CD8-positive, alpha-beta memory T cell (primary cell): ENCODE measurements around the gene DTNB. TPM values are rescaled to one million over a fixed set of nuclear protein-coding genes. Genes with fewer than 3 reads are reported as not detected.
"Not testable (repeated sequence)": the region's sequence is repeated elsewhere in the genome, so short reads cannot be mapped to it uniquely, and the experiment has no call there.

ENCODE experiments used
- CTCF ChIA-PET: fragments of 350-600 bp; sonication (Branson Sonifier 250); formaldehyde crosslinking; loops from one replicate; lab custom pipeline; 2021; ENCODE audit warnings: antibody characterized with exemption; lab: Charles Lee
- POLR2A ChIA-PET: fragments of 350-600 bp; sonication (Branson Sonifier 250); formaldehyde crosslinking; loops from one replicate; lab custom pipeline; 2021; ENCODE audit warnings: antibody characterized with exemption; lab: Charles Lee
- DNase-seq, 5 donors: peaks; one replicate each; pipeline versions ENCODE4 v3.0.0 to v3.0.0-alpha.2; 2020 to 2022; ENCODE audit warnings: mixed read lengths in 1 of 5
- H3K27ac ChIP-seq: one replicate; pipeline ENCODE4 v1.7.0; 2013; ENCODE audit warnings: low read depth, mild to moderate bottlenecking, low read length, moderate library complexity
- H3K27me3 ChIP-seq: 2 replicates; pipeline ENCODE4 v1.7.0; 2013; ENCODE audit warnings: low read length, mild to moderate bottlenecking; ENCODE audit not compliant: insufficient read depth, poor library complexity, severe bottlenecking
- H3K36me3 ChIP-seq: 2 replicates; pipeline ENCODE4 v1.7.0; 2013; ENCODE audit warnings: mild to moderate bottlenecking, low read length, moderate library complexity; ENCODE audit not compliant: insufficient read depth
- H3K4me1 ChIP-seq: 2 replicates; pipeline ENCODE4 v1.7.0; 2013; ENCODE audit warnings: mild to moderate bottlenecking, low read length, moderate library complexity; ENCODE audit not compliant: insufficient read depth
- H3K4me3 ChIP-seq: 2 replicates; pipeline ENCODE4 v1.7.0; 2013; ENCODE audit warnings: mild to moderate bottlenecking, low read length
- H3K9me3 ChIP-seq: 2 replicates; pipeline ENCODE4 v1.7.0; 2013; ENCODE audit warnings: mild to moderate bottlenecking, low read length
- H3K27ac Mint-ChIP-seq, 8 donors: one replicate each; pipeline ENCODE4 v1.8.0; 2020 to 2021; ENCODE audit warnings: mixed read lengths in 8 of 8, mild to moderate bottlenecking in 6 of 8, inconsistent platforms in 3 of 8, moderate library complexity in 3 of 8
- H3K27me3 Mint-ChIP-seq, 2 donors: one replicate each; pipeline ENCODE4 v1.8.0; 2020 to 2021; ENCODE audit warnings: mixed read lengths in 2 of 2, mild to moderate bottlenecking in 1 of 2, moderate library complexity in 1 of 2
- H3K36me3 Mint-ChIP-seq, 3 donors: one replicate each; pipeline ENCODE4 v1.8.0; 2020 to 2021; ENCODE audit warnings: mixed read lengths in 3 of 3, inconsistent platforms in 1 of 3, mild to moderate bottlenecking in 1 of 3
- H3K4me1 Mint-ChIP-seq, 3 donors: one replicate each; pipeline ENCODE4 v1.8.0; 2020 to 2021; ENCODE audit warnings: mixed read lengths in 3 of 3, inconsistent platforms in 1 of 3, mild to moderate bottlenecking in 1 of 3
- H3K4me3 Mint-ChIP-seq, 7 donors: one replicate each; pipeline ENCODE4 v1.8.0; 2020 to 2021; ENCODE audit warnings: mixed read lengths in 7 of 7, mild to moderate bottlenecking in 6 of 7, moderate library complexity in 4 of 7, inconsistent platforms in 2 of 7
- H3K9me3 Mint-ChIP-seq, 5 donors: one replicate each; pipeline ENCODE4 v1.8.0; 2020 to 2022; ENCODE audit warnings: mixed read lengths in 5 of 5, mild to moderate bottlenecking in 3 of 5, moderate library complexity in 2 of 5, inconsistent platforms in 1 of 5
- polyA plus RNA-seq: library from polyadenylated mRNA; unstranded; fragments of 300-500 nt; fragmentation: Illumina TruSeq; gene quantifications from one replicate; pipeline ENCODE4 v1.2.3, GENCODE V29; 2021
- total RNA-seq, 2 experiments: library from RNA; stranded (reverse); gene quantifications; one replicate each; pipeline ENCODE4 v1.2.3, GENCODE V29; 2021

Gene DTNB
- total and polyA plus RNA-seq, 3 experiments from 2014 or later: 15.2 to 19.4 (median 16.8) TPM

DNA sequence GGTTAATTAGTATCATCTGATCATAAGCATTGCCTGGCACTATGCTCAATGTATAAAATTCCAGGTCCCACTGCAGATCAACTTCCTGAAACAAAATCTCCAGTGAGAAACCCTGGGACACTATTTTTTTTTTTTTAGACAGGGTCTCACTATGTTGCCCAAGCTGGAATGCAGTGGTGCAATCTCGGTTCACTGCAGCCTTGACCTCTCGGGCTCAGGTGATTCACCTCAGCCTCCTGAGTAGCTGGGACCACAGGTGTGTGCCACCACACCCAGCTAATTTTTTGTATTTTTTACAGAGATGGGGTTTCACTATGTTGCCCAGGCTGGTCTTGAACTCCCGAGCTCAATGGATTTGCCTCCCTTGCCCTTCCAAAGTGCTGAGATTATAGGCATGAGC is 31.1 kb downstream of the DTNB start:
- Mint-ChIP-seq H3K36me3 (peaks cover 8 to 34% (median 14%) of the 10 kb centered on the region in 3 donors), H3K4me1 (peaks cover 0 to 4% (median 0%) of the 10 kb centered on the region in 3 donors), H3K27ac (no peak overlapping the region), H3K4me3 (no peak overlapping the region), H3K9me3 (peaks cover 0 to 3% (median 0%) of the 10 kb centered on the region in 5 donors), H3K27me3 (no peaks in the 10 kb centered on the region)
- DNase-seq: no peak
- Histone ChIP-seq H3K27me3 (no peaks in the 10 kb centered on the region), H3K4me1 (no peaks in the 10 kb centered on the region), H3K27ac (no peak overlapping the region), H3K36me3 (no peaks in the 10 kb centered on the region), H3K9me3 (no peaks in the 10 kb centered on the region), H3K4me3 (no peak overlapping the region)
- CTCF ChIA-PET: no interaction called here
- POLR2A ChIA-PET: no interaction called here

DNA sequence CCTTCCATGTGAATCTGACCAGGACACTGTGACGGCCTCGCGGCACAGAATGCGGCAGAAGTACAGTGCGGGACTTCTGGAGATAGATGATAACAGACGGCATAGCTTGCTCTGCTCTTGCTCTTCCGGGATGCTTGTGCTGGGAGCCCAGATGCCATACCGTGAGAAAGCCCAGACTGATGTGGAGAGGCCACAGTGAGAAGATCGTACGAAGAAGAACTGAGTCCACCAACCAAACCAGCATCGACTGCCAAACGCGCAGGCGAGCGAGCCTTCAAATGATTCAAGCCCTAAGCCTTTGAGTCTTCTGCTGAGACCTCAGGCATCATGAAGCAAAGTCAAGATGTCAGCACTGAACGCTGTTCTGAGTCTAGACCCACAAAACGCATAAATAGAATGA is 33.7 kb downstream of the DTNB start:
- no peak overlapping the region for H3K27ac ChIP-seq
- Mint-ChIP-seq H3K27me3 (no peaks in the 10 kb centered on the region), H3K4me1 (peaks cover 0 to 4% (median 0%) of the 10 kb centered on the region in 3 donors), H3K36me3 (peaks cover 8 to 31% (median 17%) of the 10 kb centered on the region in 3 donors), H3K27ac (no peak overlapping the region), H3K9me3 (peaks cover 0 to 3% (median 0%) of the 10 kb centered on the region in 5 donors), H3K4me3 (no peak overlapping the region)
- no peak overlapping the region for H3K4me3 ChIP-seq
- ChIA-PET CTCF (interaction anchor here (1.1 kb wide), 1 partner anchor 33 kb away, joined by 4 read pairs; no protein-coding TSS in a partner anchor), POLR2A (no interaction called here)
- DNase-seq: no peak
- no peaks in the 10 kb centered on the region for H3K4me1 ChIP-seq
- no peaks in the 10 kb centered on the region for H3K27me3 ChIP-seq
- H3K9me3 ChIP-seq: no peaks in the 10 kb centered on the region
- H3K36me3 ChIP-seq: no peaks in the 10 kb centered on the region

DNA sequence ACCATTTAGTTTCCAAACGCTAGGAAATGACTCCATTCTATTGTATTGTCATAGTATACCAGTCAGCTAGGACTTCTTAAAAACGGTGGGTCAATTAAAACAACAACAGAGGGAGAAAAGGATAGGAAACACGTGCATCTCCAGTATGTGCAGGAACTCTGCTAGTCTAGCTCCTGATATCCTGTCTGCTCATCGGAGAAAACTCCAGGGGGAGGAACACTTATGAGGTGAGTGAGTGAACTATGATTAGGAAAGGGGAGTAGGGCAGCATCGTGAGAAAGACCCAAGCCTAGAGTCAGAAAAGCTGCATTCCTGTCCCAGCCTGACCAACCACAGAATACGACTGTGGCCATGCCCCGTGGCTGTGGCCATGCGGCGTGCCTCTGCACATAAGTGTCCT is 34.2 kb downstream of the DTNB start:
- peaks cover 0 to 4% (median 0%) of the 10 kb centered on the region in 3 donors for H3K4me1 Mint-ChIP-seq
- peaks cover 0 to 3% (median 0%) of the 10 kb centered on the region in 5 donors for H3K9me3 Mint-ChIP-seq
- Histone ChIP-seq H3K4me1 (no peaks in the 10 kb centered on the region), H3K9me3 (no peaks in the 10 kb centered on the region), H3K27me3 (no peaks in the 10 kb centered on the region), H3K4me3 (no peak overlapping the region), H3K27ac (no peak overlapping the region), H3K36me3 (no peaks in the 10 kb centered on the region)
- H3K27ac Mint-ChIP-seq: no peak overlapping the region
- CTCF ChIA-PET: interaction anchor here (1.1 kb wide), 1 partner anchor 32 kb away, joined by 4 read pairs; no protein-coding TSS in a partner anchor
- DNase-seq: no peak
- H3K4me3 Mint-ChIP-seq: no peak overlapping the region
- POLR2A ChIA-PET: no interaction called here
- peaks cover 8 to 29% (median 16%) of the 10 kb centered on the region in 3 donors for H3K36me3 Mint-ChIP-seq
- H3K27me3 Mint-ChIP-seq: no peaks in the 10 kb centered on the region

DNA sequence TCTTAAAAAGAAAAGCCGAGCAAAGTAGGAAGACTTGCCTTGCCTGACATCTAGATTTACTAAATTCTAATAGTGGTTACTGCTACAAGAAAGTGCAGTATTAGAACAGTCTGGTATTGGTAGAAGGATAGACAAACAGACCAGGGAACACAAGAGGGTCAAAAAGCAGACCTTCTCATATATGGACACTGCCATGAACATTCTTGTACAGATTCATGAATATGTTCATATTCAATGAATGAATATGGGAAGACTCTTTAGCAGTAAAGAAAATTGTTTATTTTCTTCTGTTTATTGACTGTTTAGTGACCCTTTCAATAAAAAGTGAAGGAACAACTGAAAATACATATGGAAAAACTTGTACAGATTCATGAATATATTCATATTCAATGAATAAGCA is 37.6 kb downstream of the DTNB start:
- Mint-ChIP-seq H3K27ac (no peak overlapping the region), H3K4me1 (peaks cover 0 to 5% (median 4%) of the 10 kb centered on the region in 3 donors), H3K27me3 (no peaks in the 10 kb centered on the region), H3K36me3 (peaks cover 8 to 32% (median 15%) of the 10 kb centered on the region in 3 donors), H3K4me3 (no peak overlapping the region), H3K9me3 (peaks cover 0 to 3% (median 0%) of the 10 kb centered on the region in 5 donors)
- Histone ChIP-seq H3K4me1 (no peaks in the 10 kb centered on the region), H3K36me3 (no peaks in the 10 kb centered on the region), H3K9me3 (no peaks in the 10 kb centered on the region), H3K27ac (no peak overlapping the region), H3K27me3 (no peaks in the 10 kb centered on the region), H3K4me3 (no peak overlapping the region)
- POLR2A ChIA-PET: no interaction called here
- no peak for DNase-seq
- CTCF ChIA-PET: no interaction called here

DNA sequence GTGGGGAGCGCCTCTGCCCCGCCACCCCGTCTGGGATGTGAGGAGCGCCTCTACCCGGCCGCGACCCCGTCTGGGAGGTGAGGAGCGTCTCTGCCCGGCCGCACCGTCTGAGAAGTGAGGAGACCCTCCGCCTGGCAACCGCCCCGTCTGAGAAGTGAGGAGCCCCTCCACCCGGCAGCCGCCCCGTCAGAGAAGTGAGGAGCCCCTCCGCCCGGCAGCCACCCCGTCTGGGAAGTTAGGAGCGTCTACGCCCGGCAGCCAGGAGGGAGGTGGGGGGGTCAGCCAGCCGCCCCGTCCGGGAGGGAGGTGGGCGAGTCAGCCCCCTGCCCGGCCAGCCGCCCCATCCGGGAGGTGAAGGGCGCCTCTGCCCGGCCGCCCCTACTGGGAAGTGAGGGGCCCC is 39.6 kb downstream of the DTNB start:
- H3K4me3 ChIP-seq, H3K27me3 ChIP-seq, H3K27ac Mint-ChIP-seq, DNase-seq, CTCF ChIA-PET, H3K4me3 Mint-ChIP-seq, H3K27me3 Mint-ChIP-seq, H3K4me1 Mint-ChIP-seq, H3K4me1 ChIP-seq, H3K9me3 ChIP-seq, H3K27ac ChIP-seq, H3K9me3 Mint-ChIP-seq, POLR2A ChIA-PET, H3K36me3 ChIP-seq: not testable (repeated sequence)
- H3K36me3 Mint-ChIP-seq: peaks cover 8 to 22% (median 10%) of the 10 kb centered on the region in 3 donors

DNA sequence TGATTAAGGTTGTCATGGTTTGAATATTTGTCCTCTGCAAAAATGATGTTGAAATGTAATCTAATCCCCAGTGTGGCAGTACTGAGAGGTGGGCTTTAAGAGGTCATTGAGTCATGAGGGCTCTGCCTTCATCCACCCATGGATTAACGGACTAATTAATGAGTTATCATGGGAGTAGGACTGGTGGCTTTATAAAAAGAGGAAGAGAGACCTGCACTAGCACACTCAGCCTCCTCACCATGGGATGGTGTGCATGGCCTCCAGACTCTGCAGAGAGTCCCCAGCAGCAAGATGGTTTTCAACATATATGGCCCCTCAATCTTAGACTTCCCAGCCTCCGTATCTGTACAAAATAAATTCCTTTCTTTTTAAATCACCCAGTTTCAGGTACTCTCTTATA is 41.0 kb downstream of the DTNB start:
- no peaks in the 10 kb centered on the region for H3K27me3 Mint-ChIP-seq
- H3K4me1 ChIP-seq: no peaks in the 10 kb centered on the region
- no peaks in the 10 kb centered on the region for H3K9me3 Mint-ChIP-seq
- H3K4me3 Mint-ChIP-seq: no peak overlapping the region
- H3K36me3 ChIP-seq: no peaks in the 10 kb centered on the region
- no peaks in the 10 kb centered on the region for H3K9me3 ChIP-seq
- no peak for DNase-seq
- H3K36me3 Mint-ChIP-seq: peaks cover 9 to 24% (median 12%) of the 10 kb centered on the region in 3 donors
- H3K27ac ChIP-seq: no peak overlapping the region
- H3K27ac Mint-ChIP-seq: peak overlapping the region in 3 of 8 donors; percentile 2 to 64 (median 61)
- no peak overlapping the region for H3K4me3 ChIP-seq
- ChIA-PET POLR2A (no interaction called here), CTCF (no interaction called here)
- H3K27me3 ChIP-seq: no peaks in the 10 kb centered on the region
- peaks cover 0 to 5% (median 2%) of the 10 kb centered on the region in 3 donors for H3K4me1 Mint-ChIP-seq

DNA sequence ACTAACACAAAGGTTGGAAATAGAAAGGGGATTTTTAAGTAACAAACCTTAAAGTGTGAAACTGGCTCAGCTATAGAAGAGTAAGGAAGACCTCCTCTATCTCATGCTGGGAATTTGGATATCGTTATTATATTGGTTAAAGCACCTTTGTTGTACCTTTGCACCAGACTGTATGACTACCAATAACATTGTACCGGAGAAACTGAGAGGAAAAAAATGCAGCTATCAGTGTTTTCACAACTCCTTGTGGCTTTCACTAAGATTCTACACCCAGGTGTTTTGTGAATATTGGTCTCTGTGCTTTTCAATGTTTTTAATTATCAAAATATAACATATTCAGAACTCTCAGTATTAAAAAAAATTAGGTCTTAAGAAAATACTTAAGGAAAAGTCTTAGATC is 48.7 kb downstream of the DTNB start:
- H3K9me3 ChIP-seq: no peaks in the 10 kb centered on the region
- POLR2A ChIA-PET: no interaction called here
- no peaks in the 10 kb centered on the region for H3K27me3 ChIP-seq
- H3K27ac ChIP-seq: no peak overlapping the region
- H3K4me3 ChIP-seq: no peak overlapping the region
- Mint-ChIP-seq H3K36me3 (peaks cover 12 to 64% (median 14%) of the 10 kb centered on the region in 3 donors), H3K27me3 (no peaks in the 10 kb centered on the region), H3K4me1 (no peaks in the 10 kb centered on the region), H3K4me3 (no peak overlapping the region), H3K27ac (no peak overlapping the region), H3K9me3 (no peaks in the 10 kb centered on the region)
- H3K4me1 ChIP-seq: no peaks in the 10 kb centered on the region
- H3K36me3 ChIP-seq: no peaks in the 10 kb centered on the region
- DNase-seq: no peak
- CTCF ChIA-PET: no interaction called here

DNA sequence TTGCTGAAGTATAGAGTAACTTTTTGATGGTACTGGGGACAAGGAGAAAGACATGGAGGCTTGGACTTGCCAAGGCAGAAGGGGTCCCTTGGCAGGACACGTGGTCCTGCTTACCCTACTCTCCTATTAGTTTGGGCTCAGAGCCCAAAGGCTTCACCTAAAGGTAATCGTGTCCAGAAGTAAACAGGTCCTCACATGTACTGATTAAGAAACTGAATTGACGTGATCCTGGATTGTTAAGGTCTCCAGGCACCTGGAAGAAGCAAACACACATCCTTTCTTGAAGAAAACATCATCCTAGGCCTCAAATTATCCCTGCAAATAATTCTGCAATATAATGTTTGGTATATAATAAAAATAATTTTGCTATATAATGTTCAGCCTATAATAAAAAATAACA is 50.0 kb downstream of the DTNB start:
- Mint-ChIP-seq H3K27ac (peak overlapping the region in 1 of 8 donors; percentile 53), H3K9me3 (no peaks in the 10 kb centered on the region), H3K27me3 (no peaks in the 10 kb centered on the region), H3K4me3 (no peak overlapping the region), H3K36me3 (peaks cover 10 to 66% (median 14%) of the 10 kb centered on the region in 3 donors), H3K4me1 (no peaks in the 10 kb centered on the region)
- H3K4me1 ChIP-seq: no peaks in the 10 kb centered on the region
- H3K27me3 ChIP-seq: no peaks in the 10 kb centered on the region
- H3K36me3 ChIP-seq: no peaks in the 10 kb centered on the region
- H3K27ac ChIP-seq: no peak overlapping the region
- CTCF ChIA-PET: no interaction called here
- no peak for DNase-seq
- H3K4me3 ChIP-seq: no peak overlapping the region
- POLR2A ChIA-PET: no interaction called here
- H3K9me3 ChIP-seq: no peaks in the 10 kb centered on the region
